MM.1S (cell line): ENCODE results near the gene ATP11C.

Experiments used
- DNase-seq: peaks from one replicate; pipeline ENCODE4 v3.0.0-alpha.2; 2015
- H2AFZ ChIP-seq: fragments of 300-600 bp; sonication (generic); 2 replicates; pipeline ENCODE4 v1.6.0; 2016; ENCODE audit warnings: antibody characterized with exemption, low read length
- H3F3A ChIP-seq: fragments of 300-600 bp; sonication (generic); 2 replicates; pipeline ENCODE4 v1.6.1; 2016; ENCODE audit warnings: mild to moderate bottlenecking, antibody characterized with exemption, low read length, moderate library complexity, mixed read lengths; ENCODE audit not compliant: insufficient read depth
- H3K27ac ChIP-seq: fragments of 300-600 bp; sonication (generic); 2 replicates; pipeline ENCODE4 v1.5.1; 2016; ENCODE audit warnings: mild to moderate bottlenecking, low read length
- H3K27me3 ChIP-seq: fragments of 300-600 bp; sonication (generic); replicated peaks from 2 replicates; pipeline ENCODE4 v1.6.0; 2016; ENCODE audit warnings: low read length; ENCODE audit not compliant: insufficient read depth
- H3K36me3 ChIP-seq: fragments of 300-600 bp; sonication (generic); replicated peaks from 2 replicates; pipeline ENCODE4 v1.6.1; 2016; ENCODE audit warnings: mild to moderate bottlenecking, low read length, mixed read lengths; ENCODE audit not compliant: insufficient read depth
- H3K4me1 ChIP-seq: fragments of 300-600 bp; sonication (generic); 2 replicates; pipeline ENCODE4 v1.6.1; 2016; ENCODE audit warnings: low read length, mixed read lengths
- H3K4me2 ChIP-seq: fragments of 300-600 bp; sonication (generic); 2 replicates; pipeline ENCODE4 v1.6.0; 2016; ENCODE audit warnings: low read depth, low read length
- H3K4me3 ChIP-seq: fragments of 300-600 bp; sonication (generic); 2 replicates; pipeline ENCODE4 v1.5.1; 2016; ENCODE audit warnings: low read length, mixed read lengths
- H3K79me2 ChIP-seq: fragments of 300-600 bp; sonication (generic); 2 replicates; pipeline ENCODE4 v1.6.1; 2016; ENCODE audit warnings: mixed run types, low read length, mixed read lengths
- H3K9ac ChIP-seq: fragments of 300-600 bp; sonication (generic); 2 replicates; pipeline ENCODE4 v1.6.1; 2016; ENCODE audit warnings: low read length, mixed read lengths
- H3K9me2 ChIP-seq: fragments of 300-600 bp; sonication (generic); replicated peaks from 2 replicates; pipeline ENCODE4 v1.6.1; 2016; ENCODE audit warnings: mild to moderate bottlenecking, low read length, mixed read lengths; ENCODE audit not compliant: insufficient read depth
- H3K9me3 ChIP-seq: fragments of 300-600 bp; sonication (generic); replicated peaks from 2 replicates; pipeline ENCODE4 v1.6.1; 2016; ENCODE audit warnings: mild to moderate bottlenecking, low read length, mixed read lengths; ENCODE audit not compliant: insufficient read depth
- H4K20me1 ChIP-seq: fragments of 300-600 bp; sonication (generic); 2 replicates; pipeline ENCODE4 v1.6.1; 2016; ENCODE audit warnings: mild to moderate bottlenecking, low read length, moderate library complexity, mixed read lengths; ENCODE audit not compliant: insufficient read depth
- EZH2 ChIP-seq: fragments of 300-600 bp; sonication (generic); optimal IDR thresholded peaks from 2 replicates; pipeline ENCODE3; 2017; ENCODE audit warnings: low read depth, mild to moderate bottlenecking, antibody characterized with exemption, low read length, mixed read lengths
- EZH2phosphoT487 ChIP-seq: fragments of 300-600 bp; sonication (generic); IDR thresholded peaks from 2 replicates; pipeline ENCODE4 v1.6.1; 2018; ENCODE audit warnings: antibody characterized with exemption, low read length
- TF ChIP-seq, protein P1 (sequence below): fragments of 300-600 bp; sonication (generic); IDR thresholded peaks from 2 replicates; pipeline ENCODE4 v1.5.1; 2016; ENCODE audit warnings: antibody characterized with exemption, low read length, mixed read lengths

The ATP11C gene

GRCh38 chrX:139932901-139933796, at the start of gene ATP11C:
TSS of gene ATP11C (minus strand) at chrX:139933053. CDS start at chrX:139932042, 1,011 bp downstream.
- H3K27me3 ChIP-seq, result no peaks in the 10 kb centered on the region
- TF ChIP-seq, protein P1, sequence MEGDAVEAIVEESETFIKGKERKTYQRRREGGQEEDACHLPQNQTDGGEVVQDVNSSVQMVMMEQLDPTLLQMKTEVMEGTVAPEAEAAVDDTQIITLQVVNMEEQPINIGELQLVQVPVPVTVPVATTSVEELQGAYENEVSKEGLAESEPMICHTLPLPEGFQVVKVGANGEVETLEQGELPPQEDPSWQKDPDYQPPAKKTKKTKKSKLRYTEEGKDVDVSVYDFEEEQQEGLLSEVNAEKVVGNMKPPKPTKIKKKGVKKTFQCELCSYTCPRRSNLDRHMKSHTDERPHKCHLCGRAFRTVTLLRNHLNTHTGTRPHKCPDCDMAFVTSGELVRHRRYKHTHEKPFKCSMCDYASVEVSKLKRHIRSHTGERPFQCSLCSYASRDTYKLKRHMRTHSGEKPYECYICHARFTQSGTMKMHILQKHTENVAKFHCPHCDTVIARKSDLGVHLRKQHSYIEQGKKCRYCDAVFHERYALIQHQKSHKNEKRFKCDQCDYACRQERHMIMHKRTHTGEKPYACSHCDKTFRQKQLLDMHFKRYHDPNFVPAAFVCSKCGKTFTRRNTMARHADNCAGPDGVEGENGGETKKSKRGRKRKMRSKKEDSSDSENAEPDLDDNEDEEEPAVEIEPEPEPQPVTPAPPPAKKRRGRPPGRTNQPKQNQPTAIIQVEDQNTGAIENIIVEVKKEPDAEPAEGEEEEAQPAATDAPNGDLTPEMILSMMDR, result no peak
- peak within 1 kb of the TSS; percentile 81 for H3K4me2 ChIP-seq
- no peaks in the 10 kb centered on the region for H3K9me2 ChIP-seq
- no peaks in the 10 kb centered on the region for H3K36me3 ChIP-seq
- H3K4me1 ChIP-seq, result peaks cover 5% of the 10 kb centered on the region; the same call in 1 of the 2 replicates
- peaks cover 30% of the 10 kb centered on the region for H3K79me2 ChIP-seq
- peak; percentile 75 for DNase-seq
- peak within 1 kb of the TSS; percentile 96 for H2AFZ ChIP-seq
- H3K9me3 ChIP-seq, result no peaks in the 10 kb centered on the region
- H3K4me3 ChIP-seq, result peak within 1 kb of the TSS; percentile 69
- no peaks in the 10 kb centered on the region for H4K20me1 ChIP-seq
- peaks cover 9% of the 10 kb centered on the region for H3F3A ChIP-seq
- H3K9ac ChIP-seq, result peak within 1 kb of the TSS; percentile 80
- peak within 1 kb of the TSS; percentile 79 for H3K27ac ChIP-seq

DNA sequence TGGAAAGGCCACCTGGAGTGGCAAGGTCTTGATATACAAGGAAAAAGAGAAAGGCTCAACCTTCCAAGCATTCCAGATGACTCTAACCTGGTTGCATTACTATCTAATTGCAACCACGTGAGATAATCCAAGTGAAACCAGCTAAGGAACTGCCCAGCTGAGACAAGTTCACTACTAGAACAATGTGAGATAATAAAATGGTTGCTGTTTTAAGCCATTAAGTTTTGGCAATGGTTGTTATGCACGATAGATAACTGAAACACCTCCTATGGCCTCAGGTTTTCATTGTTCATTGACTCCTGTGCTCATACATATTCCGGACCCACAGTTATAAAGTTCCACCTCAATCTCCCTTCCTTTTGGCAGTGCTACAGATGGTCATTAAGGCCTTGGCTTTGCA, 41.6 kb upstream of the ATP11C start:
- no peaks in the 10 kb centered on the region for H3K79me2 ChIP-seq
- no peaks in the 10 kb centered on the region for H4K20me1 ChIP-seq
- H3K36me3 ChIP-seq, result no peaks in the 10 kb centered on the region
- no peak for TF ChIP-seq EZH2
- no peaks in the 10 kb centered on the region for H3K9me2 ChIP-seq
- no peaks in the 10 kb centered on the region for H3K27me3 ChIP-seq
- no peak for DNase-seq
- no peaks in the 10 kb centered on the region for H3K4me1 ChIP-seq
- no peak overlapping the region for H3K9ac ChIP-seq
- H3K4me3 ChIP-seq, result no peak overlapping the region
- H3K27ac ChIP-seq, result no peak overlapping the region
- H2AFZ ChIP-seq, result no peak overlapping the region
- no peak overlapping the region for H3K4me2 ChIP-seq
- H3K9me3 ChIP-seq, result no peaks in the 10 kb centered on the region
- H3F3A ChIP-seq, result no peaks in the 10 kb centered on the region

- no peak for DNase-seq
- Histone ChIP-seq H3K9me3 (no peaks in the 10 kb centered on the region), H3K9me2 (no peaks in the 10 kb centered on the region), H3K9ac (no peak overlapping the region), H3K27ac (no peak overlapping the region), H2AFZ (no peak overlapping the region), H3K4me1 (no peaks in the 10 kb centered on the region), H4K20me1 (no peaks in the 10 kb centered on the region), H3K27me3 (no peaks in the 10 kb centered on the region), H3K36me3 (no peaks in the 10 kb centered on the region), H3K4me2 (no peak overlapping the region), H3K4me3 (no peak overlapping the region), H3K79me2 (no peaks in the 10 kb centered on the region), H3F3A (no peaks in the 10 kb centered on the region)
- no peak for TF ChIP-seq EZH2phosphoT487
- TF ChIP-seq EZH2, result no peak
- TF ChIP-seq, protein P1, result no peak
Observed at GRCh38 chrX:139972629-139973624, 40.1 kb upstream of the ATP11C start.
